ENCODE measurements around the gene TLX1. TPM values are rescaled to one million over a fixed set of nuclear protein-coding genes. Genes with fewer than 3 reads are reported as not detected.

TLX1 gene
- total and polyA plus RNA-seq, 4 donors = 0.06 to 0.79 (median 0.31) TPM

DNA sequence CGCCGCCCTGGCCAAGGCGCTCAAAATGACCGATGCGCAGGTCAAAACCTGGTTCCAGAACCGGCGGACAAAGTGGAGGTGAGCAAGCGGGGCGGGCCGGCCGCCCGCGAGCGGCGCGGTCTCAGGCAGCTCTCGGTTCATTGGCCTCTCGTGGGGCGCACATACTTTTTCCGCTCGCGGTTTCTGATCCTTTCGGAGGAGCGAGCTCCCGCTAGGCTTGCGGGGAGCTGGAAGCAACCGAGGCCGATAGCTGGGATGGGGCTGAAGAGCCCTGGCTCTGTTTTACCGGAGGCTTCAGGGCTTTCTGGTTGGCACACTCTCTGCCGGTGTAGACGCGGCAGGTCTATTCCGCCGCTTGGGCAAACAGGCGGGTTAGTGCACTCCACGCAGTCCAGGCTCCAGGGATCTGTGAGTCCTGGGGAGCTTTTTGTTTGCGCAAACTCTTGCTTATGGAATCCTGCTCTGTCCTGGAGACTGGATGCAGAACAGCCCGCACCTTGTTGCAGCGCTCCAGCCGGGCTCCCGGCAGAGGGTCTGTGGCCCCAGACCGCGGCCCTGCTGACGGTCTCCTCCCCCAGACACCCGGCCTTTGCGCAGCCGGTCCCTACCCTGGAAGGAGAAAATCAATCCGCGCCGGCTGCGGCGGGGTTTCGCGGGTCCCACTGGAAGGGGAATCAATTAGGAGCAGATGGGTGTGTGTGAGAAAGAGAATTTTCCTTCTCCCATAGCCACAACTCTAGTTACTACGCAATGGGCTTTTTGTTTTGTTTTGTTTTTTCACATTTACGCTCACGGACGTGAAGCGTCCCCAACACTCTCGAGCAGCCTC, 3.4 kb downstream of the TLX1 start:
- DNase-seq (ENCODE audit: low spot score) = no peak
- peak overlapping the region in 1 of 3 donors; percentile 31 for H3K4me3 ChIP-seq (ENCODE audit: low read depth in 1 of 3, low read length in 3 of 3)

GRCh38 chr10:101135141-101136006, 4.3 kb downstream of the TLX1 start:
- Histone ChIP-seq H3K9ac (ENCODE audit: low read depth in 1 of 2, low read length in 2 of 2) (no peak overlapping the region), H3K4me1 (ENCODE audit: control insufficient read depth in 4 of 4, insufficient read depth in 4 of 4, low read length in 3 of 4) (peaks cover 22 to 46% (median 29%) of the 10 kb centered on the region in 4 donors), H3K9me3 (ENCODE audit: control insufficient read depth in 4 of 4, low read length in 3 of 4) (no peaks in the 10 kb centered on the region), H3K27me3 (ENCODE audit: control insufficient read depth in 4 of 4, insufficient read depth in 4 of 4, low read length in 3 of 4) (peaks cover 11 to 29% (median 18%) of the 10 kb centered on the region in 4 donors), H3K36me3 (ENCODE audit: control insufficient read depth in 4 of 4, insufficient read depth in 3 of 4, low read depth in 1 of 4, low read length in 3 of 4) (no peaks in the 10 kb centered on the region), H3K4me3 (ENCODE audit: low read depth in 1 of 3, low read length in 3 of 3) (no peak overlapping the region), H3K27ac (ENCODE audit: low read depth in 1 of 2, low read length in 2 of 2) (no peak overlapping the region)
- WGBS = 12% methylated on average over 36 of the region's 36 CpGs
- DNase-seq (ENCODE audit: low spot score) = no peak
- TF ChIP-seq HNF4A (conservative IDR thresholded peaks at IDR 0.05) = no peak
- TF ChIP-seq FOXA2 (IDR thresholded peaks at IDR 0.05) = no peak
- no peak for TF ChIP-seq NR2F2 (IDR thresholded peaks at IDR 0.05)
- no peak for TF ChIP-seq JUND (IDR thresholded peaks at IDR 0.05)
- TF ChIP-seq RAD21 (IDR thresholded peaks at IDR 0.05) = no peak
- TF ChIP-seq CTCF (IDR thresholded peaks at IDR 0.05; ENCODE audit: low read depth, low read length, missing input control) = no peak
- TF ChIP-seq, protein P1, sequence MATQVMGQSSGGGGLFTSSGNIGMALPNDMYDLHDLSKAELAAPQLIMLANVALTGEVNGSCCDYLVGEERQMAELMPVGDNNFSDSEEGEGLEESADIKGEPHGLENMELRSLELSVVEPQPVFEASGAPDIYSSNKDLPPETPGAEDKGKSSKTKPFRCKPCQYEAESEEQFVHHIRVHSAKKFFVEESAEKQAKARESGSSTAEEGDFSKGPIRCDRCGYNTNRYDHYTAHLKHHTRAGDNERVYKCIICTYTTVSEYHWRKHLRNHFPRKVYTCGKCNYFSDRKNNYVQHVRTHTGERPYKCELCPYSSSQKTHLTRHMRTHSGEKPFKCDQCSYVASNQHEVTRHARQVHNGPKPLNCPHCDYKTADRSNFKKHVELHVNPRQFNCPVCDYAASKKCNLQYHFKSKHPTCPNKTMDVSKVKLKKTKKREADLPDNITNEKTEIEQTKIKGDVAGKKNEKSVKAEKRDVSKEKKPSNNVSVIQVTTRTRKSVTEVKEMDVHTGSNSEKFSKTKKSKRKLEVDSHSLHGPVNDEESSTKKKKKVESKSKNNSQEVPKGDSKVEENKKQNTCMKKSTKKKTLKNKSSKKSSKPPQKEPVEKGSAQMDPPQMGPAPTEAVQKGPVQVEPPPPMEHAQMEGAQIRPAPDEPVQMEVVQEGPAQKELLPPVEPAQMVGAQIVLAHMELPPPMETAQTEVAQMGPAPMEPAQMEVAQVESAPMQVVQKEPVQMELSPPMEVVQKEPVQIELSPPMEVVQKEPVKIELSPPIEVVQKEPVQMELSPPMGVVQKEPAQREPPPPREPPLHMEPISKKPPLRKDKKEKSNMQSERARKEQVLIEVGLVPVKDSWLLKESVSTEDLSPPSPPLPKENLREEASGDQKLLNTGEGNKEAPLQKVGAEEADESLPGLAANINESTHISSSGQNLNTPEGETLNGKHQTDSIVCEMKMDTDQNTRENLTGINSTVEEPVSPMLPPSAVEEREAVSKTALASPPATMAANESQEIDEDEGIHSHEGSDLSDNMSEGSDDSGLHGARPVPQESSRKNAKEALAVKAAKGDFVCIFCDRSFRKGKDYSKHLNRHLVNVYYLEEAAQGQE (IDR thresholded peaks at IDR 0.05) = no peak
- TF ChIP-seq, protein P2, sequence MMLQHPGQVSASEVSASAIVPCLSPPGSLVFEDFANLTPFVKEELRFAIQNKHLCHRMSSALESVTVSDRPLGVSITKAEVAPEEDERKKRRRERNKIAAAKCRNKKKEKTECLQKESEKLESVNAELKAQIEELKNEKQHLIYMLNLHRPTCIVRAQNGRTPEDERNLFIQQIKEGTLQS (IDR thresholded peaks at IDR 0.05) = no peak

More for the DNA sequence above, 3.4 kb downstream of the TLX1 start:
- H3K9me3 ChIP-seq (ENCODE audit: control insufficient read depth in 4 of 4, low read length in 3 of 4) = no peaks in the 10 kb centered on the region
- H3K9ac ChIP-seq (ENCODE audit: low read depth in 1 of 2, low read length in 2 of 2) = no peak overlapping the region
- WGBS = 3% methylated on average over 60 of the region's 60 CpGs
- no peak overlapping the region for H3K27ac ChIP-seq (ENCODE audit: low read depth in 1 of 2, low read length in 2 of 2)
- TF ChIP-seq YY1 (IDR thresholded peaks at IDR 0.05) (no peak), SP1 (IDR thresholded peaks at IDR 0.05) (no peak), EGR1 (IDR thresholded peaks at IDR 0.05; ENCODE audit: low read depth in 2 of 2) (no peak), FOXA2 (IDR thresholded peaks at IDR 0.05) (no peak), GABPA (IDR thresholded peaks at IDR 0.05 in 1 of 2, conservative IDR thresholded peaks at IDR 0.05 in 1 of 2) (no peak), TAF1 (conservative IDR thresholded peaks at IDR 0.05) (no peak), RXRA (IDR thresholded peaks at IDR 0.05) (no peak), HNF4G (IDR thresholded peaks at IDR 0.05) (no peak), NR2F2 (IDR thresholded peaks at IDR 0.05) (no peak), HNF4A (conservative IDR thresholded peaks at IDR 0.05) (no peak), CTCF (IDR thresholded peaks at IDR 0.05; ENCODE audit: low read depth, low read length, missing input control) (no peak)
- TF ChIP-seq, protein P2 (IDR thresholded peaks at IDR 0.05) = no peak
- TF ChIP-seq, protein P3, sequence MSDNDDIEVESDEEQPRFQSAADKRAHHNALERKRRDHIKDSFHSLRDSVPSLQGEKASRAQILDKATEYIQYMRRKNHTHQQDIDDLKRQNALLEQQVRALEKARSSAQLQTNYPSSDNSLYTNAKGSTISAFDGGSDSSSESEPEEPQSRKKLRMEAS (IDR thresholded peaks at IDR 0.05) = no peak
- TF ChIP-seq, protein P4, sequence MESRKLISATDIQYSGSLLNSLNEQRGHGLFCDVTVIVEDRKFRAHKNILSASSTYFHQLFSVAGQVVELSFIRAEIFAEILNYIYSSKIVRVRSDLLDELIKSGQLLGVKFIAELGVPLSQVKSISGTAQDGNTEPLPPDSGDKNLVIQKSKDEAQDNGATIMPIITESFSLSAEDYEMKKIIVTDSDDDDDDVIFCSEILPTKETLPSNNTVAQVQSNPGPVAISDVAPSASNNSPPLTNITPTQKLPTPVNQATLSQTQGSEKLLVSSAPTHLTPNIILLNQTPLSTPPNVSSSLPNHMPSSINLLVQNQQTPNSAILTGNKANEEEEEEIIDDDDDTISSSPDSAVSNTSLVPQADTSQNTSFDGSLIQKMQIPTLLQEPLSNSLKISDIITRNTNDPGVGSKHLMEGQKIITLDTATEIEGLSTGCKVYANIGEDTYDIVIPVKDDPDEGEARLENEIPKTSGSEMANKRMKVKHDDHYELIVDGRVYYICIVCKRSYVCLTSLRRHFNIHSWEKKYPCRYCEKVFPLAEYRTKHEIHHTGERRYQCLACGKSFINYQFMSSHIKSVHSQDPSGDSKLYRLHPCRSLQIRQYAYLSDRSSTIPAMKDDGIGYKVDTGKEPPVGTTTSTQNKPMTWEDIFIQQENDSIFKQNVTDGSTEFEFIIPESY (IDR thresholded peaks at IDR 0.05) = no peak
- no peaks in the 10 kb centered on the region for H3K36me3 ChIP-seq (ENCODE audit: control insufficient read depth in 4 of 4, insufficient read depth in 3 of 4, low read depth in 1 of 4, low read length in 3 of 4)
- H3K27me3 ChIP-seq (ENCODE audit: control insufficient read depth in 4 of 4, insufficient read depth in 4 of 4, low read length in 3 of 4) = peaks cover 11 to 36% (median 19%) of the 10 kb centered on the region in 4 donors
- H3K4me1 ChIP-seq (ENCODE audit: control insufficient read depth in 4 of 4, insufficient read depth in 4 of 4, low read length in 3 of 4) = peaks cover 18 to 42% (median 29%) of the 10 kb centered on the region in 4 donors
